HUDEP-2 (cell line): ENCODE results near the gene PARP1.

Experiments
- DNase-seq, 76 experiments: peaks; one replicate each; lab custom pipeline; 2025; ENCODE audit not compliant: unreplicated experiment in 76 of 76; lab: John Stamatoyannopoulos, UW

PARP1 gene

GRCh38 chr1:226408285-226409184 lies 642 bp upstream of the PARP1 start:
- DNase-seq: no peak

GRCh38 chr1:226407199-226407496 lies 745 bp downstream of the PARP1 start:
- DNase-seq: no peak

GRCh38 chr1:226406401-226406881 lies 1.5 kb downstream of the PARP1 start:
- peak in 3 of 76 experiments; percentile 4 to 17 (median 15) for DNase-seq

GRCh38 chr1:226405411-226405988 lies 2.4 kb downstream of the PARP1 start:
- DNase-seq: no peak

GRCh38 chr1:226404904-226405222 lies 3.0 kb downstream of the PARP1 start:
- no peak for DNase-seq

GRCh38 chr1:226404063-226404903 lies 3.6 kb downstream of the PARP1 start:
- DNase-seq: no peak

GRCh38 chr1:226403201-226404034 lies 4.5 kb downstream of the PARP1 start:
- DNase-seq: peak in 3 of 76 experiments; percentile 8 to 11 (median 9)

- no peak for DNase-seq
Measured at GRCh38 chr1:226402739-226403165, 5.1 kb downstream of the PARP1 start.

GRCh38 chr1:226401355-226402303 lies 6.3 kb downstream of the PARP1 start:
- no peak for DNase-seq

- no peak for DNase-seq
Measured at GRCh38 chr1:226400519-226401354, 7.2 kb downstream of the PARP1 start.

- DNase-seq: no peak
Measured at GRCh38 chr1:226397955-226398636, 9.8 kb downstream of the PARP1 start.

- DNase-seq: no peak
Measured at GRCh38 chr1:226397011-226397926, 10.6 kb downstream of the PARP1 start.

- no peak for DNase-seq
Measured at GRCh38 chr1:226395753-226396152, 12.1 kb downstream of the PARP1 start.

GRCh38 chr1:226394462-226394861 lies 13.4 kb downstream of the PARP1 start:
- DNase-seq: no peak

- no peak for DNase-seq
Measured at GRCh38 chr1:226390681-226391080, 17.2 kb downstream of the PARP1 start.

GRCh38 chr1:226388131-226388530 lies 19.8 kb downstream of the PARP1 start:
- DNase-seq: no peak

GRCh38 chr1:226384717-226385116 lies 23.2 kb downstream of the PARP1 start:
- DNase-seq: no peak
